CD4-positive, alpha-beta T cell treated with Interleukin-1 beta for 1 hour (primary cell): ENCODE results near the gene TINAGL1.
A peak's percentile ranks its signal among the peaks of the same experiment; 100 is the strongest.

Experiments
- DNase-seq, 2 donors: peaks; one replicate each; pipeline ENCODE4 v3.0.0-alpha.2; 2020 to 2022

The TINAGL1 gene

GRCh38 chr1:31576201-31576669 is at the start of gene TINAGL1:
Gene TINAGL1 (plus strand): TSS chr1:31576515. CDS start chr1:31577149, 634 bp downstream.
- DNase-seq: no peak

- no peak for DNase-seq
These were observed 46.2 kb upstream of the TINAGL1 start for GRCh38 chr1:31529999-31530684.

DNA sequence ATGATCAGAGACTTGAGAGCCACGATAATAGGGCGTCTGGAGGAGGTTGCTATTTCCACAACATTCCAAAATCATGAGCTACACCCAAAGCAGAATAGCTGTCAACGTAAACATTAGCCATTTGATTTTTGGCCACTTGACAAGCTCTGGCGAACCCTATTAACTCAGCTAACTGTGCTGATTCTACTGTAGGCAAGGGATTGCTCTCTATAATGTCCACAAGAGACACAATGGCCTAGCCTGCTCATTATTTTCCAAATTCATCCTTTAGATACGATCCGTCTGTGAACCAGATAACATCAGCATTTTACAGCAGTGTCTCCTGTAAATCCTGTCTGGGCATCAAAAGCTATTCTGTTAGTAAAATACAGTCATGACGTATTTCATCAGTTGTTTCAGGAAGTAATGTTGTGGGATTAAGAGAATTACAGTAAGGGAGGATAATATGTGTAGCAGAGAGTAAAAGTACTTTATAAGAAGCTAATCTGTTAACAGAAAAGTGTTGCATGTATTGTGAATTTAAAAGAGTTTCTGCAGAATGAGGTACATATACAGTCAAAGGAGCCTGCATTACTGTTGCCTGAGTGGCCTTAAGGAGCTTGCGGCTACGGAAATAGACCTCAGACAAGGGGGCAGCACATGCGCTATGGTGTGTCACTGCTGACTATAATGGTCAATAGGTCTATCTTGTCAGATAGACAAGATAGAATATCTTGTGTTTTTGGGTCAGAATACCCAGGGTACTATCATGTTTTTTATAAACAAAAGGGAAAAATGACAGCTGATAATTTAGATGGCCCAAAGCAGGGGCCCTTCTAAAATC is 44.9 kb upstream of the TINAGL1 start:
- no peak for DNase-seq

GRCh38 chr1:31532173-31532572 is 44.1 kb upstream of the TINAGL1 start:
- no peak for DNase-seq

GRCh38 chr1:31535561-31535960 is 40.8 kb upstream of the TINAGL1 start:
- no peak for DNase-seq

DNA sequence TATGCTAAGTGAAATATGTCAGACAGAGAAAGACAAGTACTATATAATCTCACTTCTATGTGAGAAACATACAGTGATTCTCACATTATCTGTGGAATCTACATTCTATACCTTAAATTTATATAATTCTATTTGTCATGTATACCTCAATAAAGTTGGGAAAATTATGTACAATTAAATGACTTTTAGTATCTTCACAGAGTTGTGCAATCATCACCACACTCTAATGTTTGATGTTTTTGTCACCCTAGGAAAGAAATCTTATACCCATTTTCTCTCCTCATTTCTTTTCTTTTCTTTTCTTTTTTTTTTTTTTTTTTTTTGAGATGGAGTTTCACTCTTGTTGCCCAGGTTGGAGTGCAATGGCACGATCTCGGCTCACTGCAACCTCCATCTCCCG is 37.0 kb upstream of the TINAGL1 start:
- DNase-seq: no peak

DNA sequence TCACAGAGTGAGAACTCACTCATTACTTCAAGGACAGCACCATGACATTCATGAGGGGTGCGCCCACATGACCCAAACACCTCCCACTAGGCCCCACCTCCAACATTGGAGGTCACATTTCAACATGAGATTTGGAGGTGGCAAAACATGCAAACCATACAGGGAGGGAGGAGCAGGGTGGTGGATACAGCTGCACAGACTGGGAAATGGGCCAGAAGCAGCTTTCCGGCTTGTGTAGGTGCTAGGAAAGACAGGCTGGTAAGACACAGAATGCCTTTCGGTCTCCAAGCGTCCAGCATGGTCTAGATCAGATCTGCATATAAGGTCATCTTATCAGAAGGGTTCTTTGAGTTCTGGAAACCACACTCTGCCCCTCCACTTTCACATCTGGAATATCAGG is 35.1 kb upstream of the TINAGL1 start:
- no peak for DNase-seq

- DNase-seq: no peak
These were observed 30.3 kb upstream of the TINAGL1 start for GRCh38 chr1:31545927-31546540.

DNA sequence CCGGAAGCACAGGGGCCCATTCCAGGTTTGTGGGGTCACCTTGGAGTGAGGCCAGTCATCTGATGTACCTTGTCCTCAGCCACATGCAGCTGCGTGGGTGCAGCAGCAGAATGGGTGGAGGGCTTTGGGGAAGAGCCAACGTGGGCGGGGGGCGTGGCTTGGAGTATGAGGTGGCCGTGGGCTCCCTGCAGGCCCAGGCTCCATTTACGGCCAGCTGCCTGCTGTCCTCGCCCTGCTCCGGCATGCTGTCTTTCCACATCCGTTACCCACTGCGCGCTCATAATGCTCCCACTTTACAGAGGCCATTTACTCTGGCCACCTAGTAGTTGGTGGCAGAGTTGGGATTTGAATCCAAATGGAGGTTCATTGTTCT is 27.8 kb upstream of the TINAGL1 start:
- DNase-seq: no peak

DNA sequence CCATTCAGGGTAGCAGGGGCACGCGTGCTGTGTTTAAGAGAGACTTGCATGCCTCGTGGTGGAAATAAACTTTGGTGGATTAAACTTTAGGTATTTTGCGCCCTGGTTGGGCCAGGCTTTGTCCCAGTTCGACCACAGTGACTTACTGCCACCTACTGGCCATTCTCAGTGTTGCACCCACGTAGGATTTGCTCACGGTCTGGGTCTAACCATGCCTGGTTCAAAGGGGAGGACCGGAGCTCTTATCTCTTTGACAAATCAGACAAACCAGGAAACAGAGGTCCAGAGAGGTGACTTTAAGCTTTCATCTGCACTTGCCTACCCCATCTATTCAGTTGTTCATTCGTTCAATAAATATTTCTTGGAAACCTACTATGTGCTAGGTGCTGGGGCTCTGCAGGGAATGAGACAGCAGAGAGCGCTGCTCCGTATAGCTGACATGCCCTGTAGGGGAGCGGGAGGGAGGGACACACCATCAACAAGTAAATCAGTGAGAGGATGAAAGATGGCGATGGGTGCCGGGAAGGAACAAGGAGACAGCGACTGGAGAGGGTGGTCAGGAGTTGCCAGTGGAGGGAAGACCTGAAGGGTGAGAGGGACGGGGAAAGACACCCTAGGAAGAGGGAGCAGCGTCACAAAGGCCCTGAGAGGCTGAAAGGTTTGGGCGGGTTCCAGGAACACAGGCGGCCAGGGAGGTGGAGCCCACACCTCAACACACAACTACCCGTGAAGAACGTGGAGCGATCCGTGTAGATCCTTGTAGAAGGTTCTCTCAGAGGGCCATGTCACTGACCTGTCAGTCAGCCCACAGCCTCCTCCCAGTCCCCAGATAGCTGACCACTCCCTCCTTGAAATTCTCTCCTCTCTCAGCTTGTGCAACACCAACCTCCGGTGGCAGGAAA is 27.2 kb upstream of the TINAGL1 start:
- peak; percentile 79 to 86 for DNase-seq

GRCh38 chr1:31549809-31550620 is 26.3 kb upstream of the TINAGL1 start:
- DNase-seq: no peak

- DNase-seq: no peak
These were observed 25.1 kb upstream of the TINAGL1 start for GRCh38 chr1:31551208-31551607.

- DNase-seq: no peak
These were observed 23.8 kb upstream of the TINAGL1 start for GRCh38 chr1:31552489-31552888.

- DNase-seq: no peak
These were observed 19.8 kb upstream of the TINAGL1 start for GRCh38 chr1:31556481-31557006.

DNA sequence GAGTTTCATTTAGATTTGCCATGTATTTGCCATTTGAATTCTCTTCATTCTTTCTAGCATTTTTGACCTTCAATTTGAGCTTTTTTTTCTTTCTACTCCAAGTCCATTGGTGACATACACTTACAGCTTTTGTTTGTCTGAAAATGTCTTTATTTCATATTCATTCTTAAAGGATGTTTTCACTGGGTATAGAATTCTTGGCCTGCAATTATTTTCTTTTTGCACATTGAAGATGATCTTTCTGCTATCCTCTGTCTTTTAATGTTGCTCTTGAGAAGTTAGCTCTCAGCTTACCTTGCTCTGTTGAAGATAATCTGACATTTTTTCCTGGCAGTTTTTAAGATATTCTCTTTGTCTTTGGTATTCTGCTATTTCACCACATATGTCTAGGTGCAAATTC is 16.6 kb upstream of the TINAGL1 start:
- DNase-seq: no peak

GRCh38 chr1:31560394-31560793 is 15.9 kb upstream of the TINAGL1 start:
- DNase-seq: no peak

DNA sequence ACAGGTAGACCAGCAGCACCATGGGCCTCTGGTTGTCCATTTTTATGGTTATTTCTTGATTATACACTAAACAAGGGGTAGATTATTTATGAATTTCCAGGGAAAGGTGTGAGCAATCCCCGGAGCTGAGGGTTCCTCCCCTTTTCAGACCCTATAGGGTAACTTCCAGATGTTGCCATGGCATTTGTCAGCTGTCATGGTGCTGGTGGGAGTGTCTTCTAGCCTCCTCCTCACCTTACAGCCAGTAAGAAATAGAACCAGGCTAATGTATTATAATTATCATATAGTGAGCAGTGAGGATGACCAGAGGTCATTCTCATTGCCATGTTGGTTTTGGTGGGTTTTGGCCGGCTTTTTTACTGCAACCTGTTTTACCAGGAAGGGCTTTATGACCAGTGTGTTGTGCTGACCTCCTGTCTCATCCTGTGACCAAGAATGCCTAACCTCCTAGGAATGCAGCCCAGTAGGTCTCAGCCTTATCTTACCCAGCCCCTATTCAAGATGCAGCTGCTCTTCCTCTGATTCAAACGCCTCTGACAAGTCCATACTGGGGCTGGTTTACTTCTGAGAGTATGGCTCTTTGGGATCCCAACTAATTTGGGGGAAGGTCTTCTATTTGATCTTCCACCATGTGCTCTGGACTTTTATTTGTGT is 13.5 kb upstream of the TINAGL1 start:
- DNase-seq: no peak

DNA sequence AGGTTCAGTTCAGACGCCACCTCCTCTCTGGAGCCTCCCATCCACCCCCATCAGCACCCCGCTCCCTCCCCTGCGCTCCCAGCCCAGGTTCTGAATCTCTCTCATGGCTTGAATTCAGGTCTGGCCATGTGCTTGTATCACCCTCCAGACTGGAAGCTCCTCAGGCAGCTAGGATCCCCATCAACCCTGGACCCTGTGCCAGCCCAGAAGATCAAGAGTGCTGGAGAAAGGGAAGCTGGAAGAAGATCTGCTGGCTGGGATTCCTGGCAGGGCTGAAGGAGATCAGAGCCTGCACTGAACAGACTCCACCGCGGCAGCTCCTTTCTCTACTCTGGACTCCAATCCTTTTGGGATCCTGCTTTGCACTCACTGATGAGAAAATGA is 11.7 kb upstream of the TINAGL1 start:
- DNase-seq: no peak

GRCh38 chr1:31567956-31568570 is 8.3 kb upstream of the TINAGL1 start:
- DNase-seq: no peak

DNA sequence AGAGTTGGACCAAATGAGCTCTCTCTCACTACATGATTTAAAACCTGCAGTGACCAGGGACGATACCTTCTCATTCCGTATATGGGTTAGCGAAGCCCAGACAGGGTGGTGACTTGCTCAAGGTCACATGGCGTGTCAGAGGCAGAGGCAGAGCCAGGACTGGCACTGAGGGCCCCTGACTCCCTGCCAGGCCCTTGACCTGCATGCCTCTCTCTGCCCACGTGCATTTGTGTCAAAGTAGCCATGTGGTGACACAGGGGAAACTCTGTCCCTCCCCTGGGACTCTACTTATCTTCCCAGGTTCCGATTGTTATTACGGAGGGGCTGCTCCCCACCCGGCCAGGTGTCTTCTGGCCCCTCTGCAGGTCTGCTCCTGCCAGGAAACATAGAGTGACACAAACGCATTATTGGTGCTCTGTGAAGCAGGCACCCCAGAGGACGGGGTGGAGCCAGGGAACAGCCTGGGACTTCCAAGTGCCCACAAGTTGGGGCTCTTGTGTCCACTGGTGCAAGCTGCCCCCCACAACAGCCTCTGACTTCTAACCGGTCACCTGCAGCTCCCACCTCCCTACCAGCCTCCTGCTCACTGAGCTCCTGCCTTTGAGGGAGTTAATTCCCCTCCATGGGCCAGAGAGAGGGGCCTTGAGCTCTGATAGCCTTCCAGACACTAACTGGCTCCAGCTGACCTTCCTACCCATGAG is 7.3 kb upstream of the TINAGL1 start:
- DNase-seq: no peak
